K562 (cell line): ENCODE measurements around the gene MAP4K4. TPM values are rescaled to one million over a fixed set of nuclear protein-coding genes. Genes with fewer than 3 reads are reported as not detected.

Experiments
- ATAC-seq: fragments of 200-7000 bp; cut with Tn5 transposase; 3 replicates; pipeline ENCODE4 v1.9.1; 2020; ENCODE audit warnings: moderate library complexity
- BruUV-seq: library from RNA; stranded (reverse); fragments of 400-500 nt; replicated peaks from 2 replicates; lab custom pipeline; 2021; lab: Mats Ljungman, UMichigan
- CTCF ChIA-PET: fragments of 300-600 bp; formaldehyde crosslinking; extraction: SDS; loops from one replicate; lab custom pipeline; 2021; ENCODE audit warnings: low intra/inter-chr PET ratio; lab: Yijun Ruan, JAX
- POLR2A ChIA-PET: fragments of 300-600, 350-650 bp; sonication (Branson Sonifier 250); formaldehyde crosslinking; extraction: SDS; loops from one replicate; lab custom pipeline; 2021; ENCODE audit warnings: antibody characterized with exemption, inconsistent platforms; lab: Yijun Ruan, JAX
- DNase-seq, 4 experiments: peaks; one replicate each; pipeline versions ENCODE4 v3.0.0 to v3.0.0-alpha.2; 2011 to 2018; ENCODE audit warnings: low spot score in 3 of 4, mixed read lengths in 3 of 4; ENCODE audit errors: extremely low read depth in 1 of 4
- FAIRE-seq: peaks from 2 replicates; lab custom pipeline; 2011; peaks lifted over from hg19 to GRCh38; lab: Jason Lieb, UNC
- H2AFZ ChIP-seq: 2 replicates; pipeline ENCODE4 v1.6.0; 2011; ENCODE audit warnings: low read depth, low read length, control low read depth, inconsistent platforms
- H3K27ac ChIP-seq: fragments of 200-600 bp; 3 replicates; pipeline ENCODE4 v1.8.0; 2011; ENCODE audit warnings: low read depth, mild to moderate bottlenecking, control low read depth, inconsistent platforms, low read length, moderate library complexity, mixed read lengths; ENCODE audit errors: extremely low read depth
- H3K27me3 ChIP-seq, 2 experiments: fragments of 300-600 bp in 1 of 2; 2 replicates in 1 of 2; 3 replicates in 1 of 2; pipeline versions ENCODE4 v1.6.0 to v1.8.0; 2011; ENCODE audit warnings: inconsistent platforms in 2 of 2, low read length in 2 of 2, mild to moderate bottlenecking in 1 of 2, mixed read lengths in 1 of 2, moderate library complexity in 1 of 2; ENCODE audit not compliant: control insufficient read depth in 2 of 2, insufficient read depth in 2 of 2
- H3K36me3 ChIP-seq: fragments of 300-600 bp; 3 replicates; pipeline ENCODE4 v1.8.0; 2011; ENCODE audit warnings: mild to moderate bottlenecking, low read length, inconsistent platforms; ENCODE audit not compliant: control insufficient read depth, insufficient read depth
- H3K4me1 ChIP-seq, 2 experiments: fragments of 200-600 bp in 1 of 2; replicated peaks in 1 of 2; 2 replicates in 1 of 2; 3 replicates in 1 of 2; pipeline versions ENCODE4 v1.5.1 to v1.8.0; 2011; ENCODE audit warnings: inconsistent platforms in 2 of 2, low read length in 2 of 2, mild to moderate bottlenecking in 1 of 2, mixed read lengths in 1 of 2, moderate library complexity in 1 of 2; ENCODE audit not compliant: control insufficient read depth in 2 of 2, insufficient read depth in 2 of 2
- H3K4me2 ChIP-seq: 2 replicates; pipeline ENCODE4 v1.6.1; 2011; ENCODE audit warnings: low read length, control low read depth, inconsistent platforms, mixed read lengths; ENCODE audit not compliant: insufficient read depth
- H3K4me3 ChIP-seq: fragments of 200-600 bp; sonication (generic), shearing (Covaris generic); 2 replicates; pipeline ENCODE4 v1.5.1; 2016; ENCODE audit warnings: control low read depth, inconsistent platforms
- H3K79me2 ChIP-seq: fragments of 200-600 bp; 3 replicates; pipeline ENCODE4 v1.8.0; 2011; ENCODE audit warnings: low read length, inconsistent platforms; ENCODE audit not compliant: control insufficient read depth, insufficient read depth
- H3K9ac ChIP-seq, 2 experiments: 2 replicates each; pipeline versions ENCODE4 v1.6.0 to v1.6.1; 2011; ENCODE audit warnings: low read depth in 2 of 2, low read length in 2 of 2, control low read depth in 1 of 2, inconsistent platforms in 1 of 2, mild to moderate bottlenecking in 1 of 2, mixed read lengths in 1 of 2; ENCODE audit not compliant: insufficient read depth in 1 of 2
- H3K9me1 ChIP-seq: one replicate; pipeline ENCODE4 v1.6.0; 2011; ENCODE audit warnings: inconsistent platforms, mild to moderate bottlenecking, low read length, moderate library complexity; ENCODE audit not compliant: control insufficient read depth, insufficient read depth
- H3K9me3 ChIP-seq: replicated peaks from 2 replicates; pipeline ENCODE4 v1.5.1; 2011; ENCODE audit warnings: low read depth, low read length, inconsistent platforms; ENCODE audit not compliant: control insufficient read depth, insufficient read depth
- H4K20me1 ChIP-seq: replicated peaks from 2 replicates; pipeline ENCODE4 v1.6.1; 2011; ENCODE audit warnings: low read length, inconsistent platforms, mixed read lengths; ENCODE audit not compliant: control insufficient read depth, insufficient read depth
- BRD9 ChIP-seq: fragments of 450-650 bp; IDR thresholded peaks from 2 replicates; pipeline ENCODE4 v1.6.1; 2018; ENCODE audit warnings: low read depth; ENCODE audit not compliant: partially characterized antibody
- DPF2 ChIP-seq: fragments of 450-650 bp; IDR thresholded peaks from 2 replicates; pipeline ENCODE4 v1.6.1; 2016
- FOXK2 ChIP-seq, 2 experiments: fragments of 450-650 bp; IDR thresholded peaks in 1 of 2; conservative IDR thresholded peaks in 1 of 2; 2 replicates each; pipeline ENCODE4 v1.6.1; 2016; ENCODE audit warnings: low read depth in 2 of 2, mild to moderate bottlenecking in 1 of 2
- MEF2A ChIP-seq: IDR thresholded peaks from 2 replicates; pipeline ENCODE4 v1.6.1; 2011; ENCODE audit warnings: low read depth, mild to moderate bottlenecking, low read length, moderate library complexity; ENCODE audit not compliant: control insufficient read depth
- NEUROD1 ChIP-seq: fragments of 150-350 bp; IDR thresholded peaks from 2 replicates; pipeline ENCODE4 v1.6.1; 2014; ENCODE audit warnings: borderline replicate concordance, low read length, low read depth; ENCODE audit not compliant: partially characterized antibody
- POLR3A ChIP-seq: IDR thresholded peaks from 2 replicates; pipeline ENCODE4 v1.6.1; 2011; ENCODE audit warnings: borderline replicate concordance, mild to moderate bottlenecking, moderate library complexity; ENCODE audit not compliant: insufficient read length, insufficient read depth; ENCODE audit errors: extremely low read depth
- PRPF4 ChIP-seq: fragments of 200-400 bp; formaldehyde crosslinking; IDR thresholded peaks from one replicate; pipeline ENCODE4 v1.6.1; 2017; ENCODE audit warnings: low read length, low read depth, mild to moderate bottlenecking; ENCODE audit not compliant: insufficient read depth, poor library complexity, severe bottlenecking
- PURB ChIP-seq: sonication (generic); formaldehyde crosslinking; IDR thresholded peaks from 2 replicates; pipeline ENCODE4 v1.9.0; 2021; ENCODE audit warnings: low read depth, mild to moderate bottlenecking, missing genetic modification reagents
- SAP30 ChIP-seq: fragments of 200-600 bp; sonication (generic); IDR thresholded peaks from 2 replicates; pipeline ENCODE4 v1.6.1; 2012; ENCODE audit warnings: borderline replicate concordance, low read depth, mild to moderate bottlenecking, moderate library complexity, low read length, control low read depth, inconsistent platforms; ENCODE audit not compliant: insufficient read depth, poor library complexity, severe bottlenecking
- SPI1 ChIP-seq: IDR thresholded peaks from 2 replicates; pipeline ENCODE4 v1.6.1; 2011; ENCODE audit warnings: low read depth, low read length, control low read depth, borderline replicate concordance
- TRIM25 ChIP-seq: fragments of 450-650 bp; IDR thresholded peaks from 2 replicates; pipeline ENCODE4 v1.7.0; 2016; ENCODE audit warnings: borderline replicate concordance
- VEZF1 ChIP-seq: fragments of 200-800 bp; sonication (Bioruptor generic); IDR thresholded peaks from 2 replicates; pipeline ENCODE4 v1.6.1; 2017; ENCODE audit warnings: missing genetic modification characterization, missing compliant biosample characterization
- ZNF395 ChIP-seq: fragments of 200-800 bp; sonication (Bioruptor generic); IDR thresholded peaks from 2 replicates; pipeline ENCODE4 v1.6.1; 2017; ENCODE audit warnings: missing genetic modification characterization, missing compliant biosample characterization
- ZNF589 ChIP-seq: fragments of 200-800 bp; sonication (Bioruptor generic); IDR thresholded peaks from 2 replicates; pipeline ENCODE4 v1.6.1; 2016; ENCODE audit warnings: low read depth, missing genetic modification characterization, missing compliant biosample characterization
- ZNF764 ChIP-seq: fragments of 250-450 bp; sonication (Bioruptor Pico); IDR thresholded peaks from 2 replicates; pipeline ENCODE4 v1.4.0; 2020; ENCODE audit warnings: low read depth, mild to moderate bottlenecking, moderate library complexity
- WGBS: fragments of 100-300 bp; shearing (Covaris generic); methylation state at CpG from one replicate; pipeline ENCODE4 v1.1.6; 2016; ENCODE audit warnings: low coverage, mixed read lengths; ENCODE audit not compliant: insufficient coverage; ENCODE audit errors: missing lambda C conversion rate; 5-methylcytosine and 5-hydroxymethylcytosine counted together
- in situ Hi-C: fragments of 300-500 bp; cut with MboI; formaldehyde crosslinking; loops from 4 replicates; pipeline ENCODE4 v1.15.0; 2018; ENCODE audit warnings: inconsistent platforms, mixed read lengths
- intact Hi-C: fragments of 100-400 bp; cut with micrococcal nuclease; formaldehyde crosslinking; loops from 2 replicates; pipeline ENCODE4 v1.14.2; 2022
- polyA plus RNA-seq, 8 experiments: library from polyadenylated mRNA; depleted of rRNA in 4 of 8; stranded (reverse) in 5 of 8; unstranded in 3 of 8; fragments of >200 nt; fragmentation: Nextera tagmentation in 2 of 8; fragmentation: Illumina TruSeq in 1 of 8; extraction: Ambion mirVana in 2 of 8; extraction: Trizol in 1 of 8; gene quantifications; 2 replicates each; pipeline versions ENCODE4 v1.2.1 to v1.2.3, GENCODE V29; 2011 to 2014; ENCODE audit warnings: inconsistent platforms in 1 of 8, missing spikeins in 1 of 8
- total RNA-seq, 7 experiments: library from RNA; depleted of rRNA in 6 of 7; stranded (reverse); fragments of >200 nt in 6 of 7; fragmentation: Illumina TruSeq in 2 of 7; extraction: Trizol in 2 of 7; gene quantifications; 2 replicates each; pipeline versions ENCODE4 v1.2.1 to v1.2.3, GENCODE V29; 2011 to 2021; ENCODE audit warnings: low replicate concordance in 1 of 7

MAP4K4 gene
- total and polyA plus RNA-seq, 9 of the 15 experiments (the other 6 are each of a cell fraction or from before 2014, with no cell fraction given), result 7.6 to 76.4 (median 50.6) TPM

DNA sequence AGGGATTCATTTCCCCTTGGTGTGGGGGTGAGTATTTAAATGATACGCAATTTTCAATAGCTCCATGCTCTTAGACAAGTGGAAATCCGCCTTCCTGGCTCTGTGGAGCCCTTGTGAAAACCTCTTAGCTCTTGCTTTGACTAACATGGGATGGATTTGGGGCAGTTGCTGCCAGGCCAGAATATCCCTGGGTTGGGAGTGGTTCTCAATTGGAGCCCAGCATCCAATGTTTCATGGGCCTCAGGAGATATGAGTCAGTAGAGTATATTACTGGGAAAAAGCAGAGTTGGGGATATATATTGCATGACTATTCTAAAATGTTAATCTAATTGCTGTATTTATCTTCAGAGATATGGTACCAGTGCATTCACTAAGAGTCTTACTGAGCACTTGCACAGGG, 189.8 kb downstream of the MAP4K4 start (continued):
- TF ChIP-seq ZNF395 (CRISPR knock-in tag) (no peak), VEZF1 (CRISPR knock-in tag) (no peak)

GRCh38 chr2:101889460-101890098, 192.1 kb downstream of the MAP4K4 start:
- BruUV-seq, result no TSS peak
- ATAC-seq (no peak), DNase-seq (no peak), FAIRE-seq (no peak)
- H3K27me3 ChIP-seq, result no peaks in the 10 kb centered on the region
- no peaks in the 10 kb centered on the region for H3K9me1 ChIP-seq
- H2AFZ ChIP-seq, result no peak overlapping the region
- ChIA-PET POLR2A (interaction anchor here (1.0 kb wide), 1 partner anchor 99 kb away, joined by 3 read pairs; no protein-coding TSS in a partner anchor), CTCF (no interaction called here)
- H3K4me3 ChIP-seq, result no peak overlapping the region
- intact Hi-C loops, result no loop called here
- H3K79me2 ChIP-seq, result no peaks in the 10 kb centered on the region
- 84% methylated on average over 6 of the region's 7 CpGs for WGBS
- H3K36me3 ChIP-seq, result peaks cover 51% of the 10 kb centered on the region; the same call in 2 of the 3 replicates
- in situ Hi-C loops, result no loop called here
- H3K4me1 ChIP-seq, result no peaks in the 10 kb centered on the region
- H3K9ac ChIP-seq, result no peak overlapping the region
- H4K20me1 ChIP-seq, result no peaks in the 10 kb centered on the region
- H3K27ac ChIP-seq, result no peak overlapping the region
- no peak overlapping the region for H3K4me2 ChIP-seq
- no peaks in the 10 kb centered on the region for H3K9me3 ChIP-seq
- TF ChIP-seq POLR3A (no peak), ZNF589 (no peak), NEUROD1 (no peak), PRPF4 (no peak), DPF2 (no peak), PURB (no peak), MEF2A (no peak), FOXK2 (conservative IDR thresholded peaks at IDR 0.05 in 1 of 2, IDR thresholded peaks at IDR 0.05 in 1 of 2; ENCODE audit: low read depth in 2 of 2) (no peak), TRIM25 (no peak), ZNF764 (no peak), BRD9 (no peak), SPI1 (no peak), SAP30 (no peak)
